Measurements from ENCODE around the gene HMCN2.
A peak's percentile ranks its signal among the peaks of the same experiment; 100 is the strongest.

DNA sequence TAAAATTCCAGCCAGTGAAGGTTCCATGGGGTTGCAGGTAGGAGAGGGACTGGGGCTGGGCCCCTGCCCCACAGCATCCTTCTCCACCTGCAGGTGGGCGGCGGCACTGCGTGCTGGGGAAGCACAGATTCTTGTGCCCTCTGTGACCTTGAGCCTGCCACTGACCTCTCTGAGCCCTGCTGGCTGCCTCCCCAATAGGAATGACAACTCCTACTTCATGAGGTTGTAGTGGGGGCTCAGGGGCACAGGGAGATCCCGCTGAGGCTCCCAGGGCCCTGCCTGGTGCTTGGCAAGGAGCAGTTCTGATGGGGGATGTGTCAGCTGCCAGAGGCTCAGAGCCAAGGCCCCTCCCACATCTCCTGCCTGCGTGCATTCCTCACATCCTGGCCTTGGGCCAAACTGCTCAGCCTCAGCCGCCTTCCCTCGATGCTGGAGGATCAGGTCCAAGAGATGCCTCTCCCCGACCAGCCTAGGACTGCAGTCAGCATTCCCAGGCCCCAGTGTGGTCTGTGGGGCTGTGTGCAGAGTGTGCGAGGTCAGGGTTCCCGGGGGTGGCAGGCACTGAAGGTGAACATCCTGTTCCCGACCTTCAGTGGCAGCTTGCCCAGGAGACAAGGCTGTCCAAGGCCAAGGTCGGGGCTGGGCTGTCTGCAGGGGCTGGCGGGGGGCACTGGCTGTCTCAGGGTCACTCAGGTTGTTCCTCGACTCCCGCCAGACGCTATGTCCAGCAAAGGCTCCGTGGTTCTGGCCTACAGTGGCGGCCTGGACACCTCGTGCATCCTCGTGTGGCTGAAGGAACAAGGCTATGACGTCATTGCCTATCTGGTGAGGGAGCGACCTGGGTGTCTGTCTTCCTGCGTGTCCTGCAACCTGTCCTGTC lies 186.2 kb downstream of the HMCN2 start:
- TF ChIP-seq, protein P1, sequence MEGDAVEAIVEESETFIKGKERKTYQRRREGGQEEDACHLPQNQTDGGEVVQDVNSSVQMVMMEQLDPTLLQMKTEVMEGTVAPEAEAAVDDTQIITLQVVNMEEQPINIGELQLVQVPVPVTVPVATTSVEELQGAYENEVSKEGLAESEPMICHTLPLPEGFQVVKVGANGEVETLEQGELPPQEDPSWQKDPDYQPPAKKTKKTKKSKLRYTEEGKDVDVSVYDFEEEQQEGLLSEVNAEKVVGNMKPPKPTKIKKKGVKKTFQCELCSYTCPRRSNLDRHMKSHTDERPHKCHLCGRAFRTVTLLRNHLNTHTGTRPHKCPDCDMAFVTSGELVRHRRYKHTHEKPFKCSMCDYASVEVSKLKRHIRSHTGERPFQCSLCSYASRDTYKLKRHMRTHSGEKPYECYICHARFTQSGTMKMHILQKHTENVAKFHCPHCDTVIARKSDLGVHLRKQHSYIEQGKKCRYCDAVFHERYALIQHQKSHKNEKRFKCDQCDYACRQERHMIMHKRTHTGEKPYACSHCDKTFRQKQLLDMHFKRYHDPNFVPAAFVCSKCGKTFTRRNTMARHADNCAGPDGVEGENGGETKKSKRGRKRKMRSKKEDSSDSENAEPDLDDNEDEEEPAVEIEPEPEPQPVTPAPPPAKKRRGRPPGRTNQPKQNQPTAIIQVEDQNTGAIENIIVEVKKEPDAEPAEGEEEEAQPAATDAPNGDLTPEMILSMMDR (IDR thresholded peaks at IDR 0.05): peak; percentile 16 to 59 (median 38)
- TF ChIP-seq POLR2A (IDR thresholded peaks at IDR 0.05) (no peak), EP300 (IDR thresholded peaks at IDR 0.05) (no peak)

Data from upper lobe of left lung (tissue), 4 donors.